B cell (primary cell): ENCODE measurements around the gene GPA33.

Source experiments
- CTCF ChIP-seq: fragments of 200-600 bp; IDR thresholded peaks from one replicate; pipeline ENCODE4 v1.8.0; 2022; ENCODE audit warnings: antibody characterized with exemption, mild to moderate bottlenecking
- EZH2 ChIP-seq: IDR thresholded peaks from 2 replicates; pipeline ENCODE4 v1.6.1; 2012; ENCODE audit warnings: borderline replicate concordance, low read depth, mild to moderate bottlenecking, moderate library complexity, low read length; ENCODE audit not compliant: insufficient read depth, poor library complexity, severe bottlenecking

GRCh38 chr1:167100730-167101129, 10.6 kb upstream of the GPA33 start:
- no peak for TF ChIP-seq CTCF
- TF ChIP-seq EZH2: no peak
